MM.1S (cell line): Measurements from ENCODE around the gene FBXO8.

ENCODE experiments used
- DNase-seq: peaks from one replicate; pipeline ENCODE4 v3.0.0-alpha.2; 2015
- H2AFZ ChIP-seq: fragments of 300-600 bp; sonication (generic); 2 replicates; pipeline ENCODE4 v1.6.0; 2016; ENCODE audit warnings: antibody characterized with exemption, low read length
- H3F3A ChIP-seq: fragments of 300-600 bp; sonication (generic); 2 replicates; pipeline ENCODE4 v1.6.1; 2016; ENCODE audit warnings: mild to moderate bottlenecking, antibody characterized with exemption, low read length, moderate library complexity, mixed read lengths; ENCODE audit not compliant: insufficient read depth
- H3K27ac ChIP-seq: fragments of 300-600 bp; sonication (generic); 2 replicates; pipeline ENCODE4 v1.5.1; 2016; ENCODE audit warnings: mild to moderate bottlenecking, low read length
- H3K27me3 ChIP-seq: fragments of 300-600 bp; sonication (generic); replicated peaks from 2 replicates; pipeline ENCODE4 v1.6.0; 2016; ENCODE audit warnings: low read length; ENCODE audit not compliant: insufficient read depth
- H3K36me3 ChIP-seq: fragments of 300-600 bp; sonication (generic); replicated peaks from 2 replicates; pipeline ENCODE4 v1.6.1; 2016; ENCODE audit warnings: mild to moderate bottlenecking, low read length, mixed read lengths; ENCODE audit not compliant: insufficient read depth
- H3K4me1 ChIP-seq: fragments of 300-600 bp; sonication (generic); 2 replicates; pipeline ENCODE4 v1.6.1; 2016; ENCODE audit warnings: low read length, mixed read lengths
- H3K4me2 ChIP-seq: fragments of 300-600 bp; sonication (generic); 2 replicates; pipeline ENCODE4 v1.6.0; 2016; ENCODE audit warnings: low read depth, low read length
- H3K4me3 ChIP-seq: fragments of 300-600 bp; sonication (generic); 2 replicates; pipeline ENCODE4 v1.5.1; 2016; ENCODE audit warnings: low read length, mixed read lengths
- H3K79me2 ChIP-seq: fragments of 300-600 bp; sonication (generic); 2 replicates; pipeline ENCODE4 v1.6.1; 2016; ENCODE audit warnings: mixed run types, low read length, mixed read lengths
- H3K9ac ChIP-seq: fragments of 300-600 bp; sonication (generic); 2 replicates; pipeline ENCODE4 v1.6.1; 2016; ENCODE audit warnings: low read length, mixed read lengths
- H3K9me2 ChIP-seq: fragments of 300-600 bp; sonication (generic); replicated peaks from 2 replicates; pipeline ENCODE4 v1.6.1; 2016; ENCODE audit warnings: mild to moderate bottlenecking, low read length, mixed read lengths; ENCODE audit not compliant: insufficient read depth
- H3K9me3 ChIP-seq: fragments of 300-600 bp; sonication (generic); replicated peaks from 2 replicates; pipeline ENCODE4 v1.6.1; 2016; ENCODE audit warnings: mild to moderate bottlenecking, low read length, mixed read lengths; ENCODE audit not compliant: insufficient read depth
- H4K20me1 ChIP-seq: fragments of 300-600 bp; sonication (generic); 2 replicates; pipeline ENCODE4 v1.6.1; 2016; ENCODE audit warnings: mild to moderate bottlenecking, low read length, moderate library complexity, mixed read lengths; ENCODE audit not compliant: insufficient read depth
- CTCF ChIP-seq: fragments of 300-600 bp; sonication (generic); IDR thresholded peaks from 2 replicates; pipeline ENCODE4 v1.5.1; 2016; ENCODE audit warnings: antibody characterized with exemption, low read length, mixed read lengths
- EZH2 ChIP-seq: fragments of 300-600 bp; sonication (generic); optimal IDR thresholded peaks from 2 replicates; pipeline ENCODE3; 2017; ENCODE audit warnings: low read depth, mild to moderate bottlenecking, antibody characterized with exemption, low read length, mixed read lengths
- EZH2phosphoT487 ChIP-seq: fragments of 300-600 bp; sonication (generic); IDR thresholded peaks from 2 replicates; pipeline ENCODE4 v1.6.1; 2018; ENCODE audit warnings: antibody characterized with exemption, low read length

FBXO8 gene

GRCh38 chr4:174228988-174229387, 54.5 kb downstream of the FBXO8 start:
- Histone ChIP-seq H3K36me3 (no peaks in the 10 kb centered on the region), H3K27ac (no peak overlapping the region), H3K9me3 (no peaks in the 10 kb centered on the region), H3K79me2 (no peaks in the 10 kb centered on the region), H3K9me2 (no peaks in the 10 kb centered on the region), H4K20me1 (no peaks in the 10 kb centered on the region), H3K4me1 (no peaks in the 10 kb centered on the region), H3K27me3 (no peaks in the 10 kb centered on the region), H3K9ac (no peak overlapping the region), H3F3A (no peaks in the 10 kb centered on the region), H2AFZ (no peak overlapping the region), H3K4me3 (no peak overlapping the region), H3K4me2 (no peak overlapping the region)
- DNase-seq: no peak
- TF ChIP-seq CTCF: no peak
- no peak for TF ChIP-seq EZH2
- TF ChIP-seq EZH2phosphoT487: no peak

- Histone ChIP-seq H3F3A (no peaks in the 10 kb centered on the region), H3K36me3 (no peaks in the 10 kb centered on the region)
These were observed 58.0 kb downstream of the FBXO8 start for GRCh38 chr4:174225349-174226049.

GRCh38 chr4:174224550-174224949, 58.9 kb downstream of the FBXO8 start:
- H3K9me2 ChIP-seq: no peaks in the 10 kb centered on the region
- DNase-seq: no peak
- H3K79me2 ChIP-seq: no peaks in the 10 kb centered on the region
- H3K27ac ChIP-seq: no peak overlapping the region
- H3K4me3 ChIP-seq: no peak overlapping the region
- H3K4me2 ChIP-seq: no peak overlapping the region
- no peaks in the 10 kb centered on the region for H3K4me1 ChIP-seq
- H2AFZ ChIP-seq: no peak overlapping the region
- no peaks in the 10 kb centered on the region for H4K20me1 ChIP-seq
- no peaks in the 10 kb centered on the region for H3K36me3 ChIP-seq
- no peaks in the 10 kb centered on the region for H3F3A ChIP-seq
- TF ChIP-seq CTCF (no peak), EZH2phosphoT487 (no peak), EZH2 (no peak)
- no peaks in the 10 kb centered on the region for H3K9me3 ChIP-seq
- no peaks in the 10 kb centered on the region for H3K27me3 ChIP-seq
- H3K9ac ChIP-seq: no peak overlapping the region

More at GRCh38 chr4:174225349-174226049, 58.0 kb downstream of the FBXO8 start:
- H3K4me2 ChIP-seq: no peak overlapping the region
- no peak for DNase-seq
- H3K4me3 ChIP-seq: no peak overlapping the region
- no peaks in the 10 kb centered on the region for H3K9me3 ChIP-seq
- no peak for TF ChIP-seq CTCF
- no peak for TF ChIP-seq EZH2phosphoT487
- TF ChIP-seq EZH2: no peak
- H3K9ac ChIP-seq: no peak overlapping the region
- H4K20me1 ChIP-seq: no peaks in the 10 kb centered on the region
- H3K27me3 ChIP-seq: no peaks in the 10 kb centered on the region
- no peaks in the 10 kb centered on the region for H3K4me1 ChIP-seq
- no peak overlapping the region for H3K27ac ChIP-seq
- H2AFZ ChIP-seq: no peak overlapping the region
- H3K79me2 ChIP-seq: no peaks in the 10 kb centered on the region
- H3K9me2 ChIP-seq: no peaks in the 10 kb centered on the region
